B cell (primary cell): ENCODE data around the gene SH2D5. TPM values are rescaled to one million over a fixed set of nuclear protein-coding genes. Genes with fewer than 3 reads are reported as not detected.

Source experiments
- ATAC-seq: fragments of 200-7000 bp; cut with Tn5 transposase; one replicate; pipeline ENCODE4 v1.10.0; 2021; ENCODE audit warnings: low read depth, mild to moderate bottlenecking, moderate number of reproducible peaks, moderate library complexity
- CTCF ChIA-PET: fragments of 350-600 bp; sonication (Branson Sonifier 250); formaldehyde crosslinking; loops from one replicate; lab custom pipeline; 2021; ENCODE audit warnings: antibody characterized with exemption, inconsistent platforms; lab: Charles Lee
- POLR2A ChIA-PET: fragments of 350-600 bp; sonication (Branson Sonifier 250); formaldehyde crosslinking; loops from one replicate; lab custom pipeline; 2021; ENCODE audit warnings: antibody characterized with exemption; lab: Charles Lee
- DNase-seq: peaks from one replicate; pipeline ENCODE4 v3.0.0; 2013
- H2AFZ ChIP-seq: 2 replicates; pipeline ENCODE4 v1.6.1; 2012; ENCODE audit warnings: mild to moderate bottlenecking, low read depth, low read length; ENCODE audit not compliant: insufficient read depth, poor library complexity, severe bottlenecking
- H3K27ac ChIP-seq, 2 donors: 1 replicate in 1 of 2; 2 replicates in 1 of 2; pipeline ENCODE4 v1.5.1; 2012 to 2013; ENCODE audit warnings: low read length in 2 of 2, mild to moderate bottlenecking in 2 of 2, moderate library complexity in 1 of 2
- H3K27me3 ChIP-seq, 4 experiments: fragments of 200-600 bp in 1 of 4; sonication (generic) in 1 of 4; replicated peaks in 1 of 4; 1 replicate in 2 of 4; 2 replicates in 2 of 4; pipeline versions ENCODE4 v1.6.1 to v1.7.0; 2013 to 2016; ENCODE audit warnings: low read length in 3 of 4, mild to moderate bottlenecking in 2 of 4, mixed read lengths in 1 of 4, moderate library complexity in 1 of 4; ENCODE audit not compliant: insufficient read depth in 4 of 4, control insufficient read depth in 3 of 4; ENCODE audit errors: control extremely low read depth in 1 of 4
- H3K36me3 ChIP-seq, 2 experiments: replicated peaks in 1 of 2; 1 replicate in 1 of 2; 2 replicates in 1 of 2; pipeline versions ENCODE4 v1.6.1 to v1.7.1; 2013; ENCODE audit warnings: low read length in 1 of 2; ENCODE audit not compliant: insufficient read depth in 2 of 2, control insufficient read depth in 1 of 2; ENCODE audit errors: control extremely low read depth in 1 of 2, extremely low read depth in 1 of 2
- H3K4me1 ChIP-seq, 2 donors: fragments of 200-600 bp in 1 of 2; sonication (generic) in 1 of 2; 1 replicate in 1 of 2; 2 replicates in 1 of 2; pipeline versions ENCODE4 v1.5.1 to v1.6.1; 2013 to 2017; ENCODE audit warnings: low read length in 2 of 2; ENCODE audit not compliant: control insufficient read depth in 2 of 2, insufficient read depth in 2 of 2
- H3K4me2 ChIP-seq: replicated peaks from 2 replicates; pipeline ENCODE3; 2012; ENCODE audit warnings: mild to moderate bottlenecking, low read depth, low read length; ENCODE audit not compliant: poor library complexity, severe bottlenecking
- H3K4me3 ChIP-seq, 5 experiments: fragments of 200-600 bp in 1 of 5; sonication (generic) in 1 of 5; 1 replicate in 3 of 5; 2 replicates in 2 of 5; pipeline versions ENCODE4 v1.5.1 to v1.7.0; 2011 to 2016; ENCODE audit warnings: low read length in 4 of 5, mild to moderate bottlenecking in 4 of 5, low read depth in 2 of 5, control low read depth in 1 of 5, moderate library complexity in 1 of 5; ENCODE audit not compliant: insufficient read depth in 1 of 5; ENCODE audit errors: control extremely low read depth in 1 of 5, extremely low read depth in 1 of 5
- H3K79me2 ChIP-seq: fragments of 200-600 bp; sonication (generic); one replicate; pipeline ENCODE4 v1.6.0; 2016; ENCODE audit warnings: low read length; ENCODE audit not compliant: control insufficient read depth, insufficient read depth
- H3K9ac ChIP-seq: fragments of 200-600 bp; sonication (generic); 2 replicates; pipeline ENCODE4 v1.6.1; 2017; ENCODE audit warnings: mild to moderate bottlenecking, low read length, moderate library complexity
- H3K9me3 ChIP-seq, 3 donors: one replicate each; pipeline versions ENCODE4 v1.6.1 to v1.7.1; 2013; ENCODE audit warnings: low read length in 2 of 3; ENCODE audit not compliant: control insufficient read depth in 2 of 3, insufficient read depth in 1 of 3; ENCODE audit errors: control extremely low read depth in 1 of 3
- H4K20me1 ChIP-seq: 2 replicates; pipeline ENCODE4 v1.6.0; 2012; ENCODE audit warnings: mild to moderate bottlenecking, low read length; ENCODE audit not compliant: insufficient read depth, control insufficient read depth, poor library complexity, severe bottlenecking
- H3K27ac Mint-ChIP-seq: one replicate; pipeline ENCODE4 v1.8.0; 2021; ENCODE audit warnings: mixed read lengths
- H3K27me3 Mint-ChIP-seq: one replicate; pipeline ENCODE4 v1.8.0; 2021; ENCODE audit warnings: mixed read lengths
- H3K4me1 Mint-ChIP-seq: one replicate; pipeline ENCODE4 v1.8.0; 2021; ENCODE audit warnings: mixed read lengths
- H3K4me3 Mint-ChIP-seq: one replicate; pipeline ENCODE4 v1.8.0; 2021; ENCODE audit warnings: mixed read lengths
- H3K9me3 Mint-ChIP-seq: one replicate; pipeline ENCODE4 v1.8.0; 2022; ENCODE audit warnings: mixed read lengths; ENCODE audit not compliant: insufficient read depth
- CTCF ChIP-seq: fragments of 200-600 bp; IDR thresholded peaks from one replicate; pipeline ENCODE4 v1.8.0; 2022; ENCODE audit warnings: antibody characterized with exemption, mild to moderate bottlenecking
- EZH2 ChIP-seq: IDR thresholded peaks from 2 replicates; pipeline ENCODE4 v1.6.1; 2012; ENCODE audit warnings: borderline replicate concordance, low read depth, mild to moderate bottlenecking, moderate library complexity, low read length; ENCODE audit not compliant: insufficient read depth, poor library complexity, severe bottlenecking
- WGBS: methylation state at CpG from one replicate; pipeline ENCODE4 v1.1.5; 2013; ENCODE audit warnings: missing lambda C conversion rate; ENCODE audit not compliant: insufficient coverage; 5-methylcytosine and 5-hydroxymethylcytosine counted together
- intact Hi-C: fragments of 100-400 bp; cut with micrococcal nuclease; formaldehyde crosslinking; loops from one replicate; pipeline ENCODE4 v1.10.0; 2022
- polyA plus RNA-seq: library from polyadenylated mRNA; depleted of rRNA; stranded (reverse); fragments of >200 nt; gene quantifications from 2 replicates; pipeline ENCODE4 v1.2.3, GENCODE V29; 2012
- total RNA-seq, 2 donors: library from RNA; stranded (reverse); fragments of 120-200 nt in 1 of 2; gene quantifications; 1 replicate in 1 of 2; 2 replicates in 1 of 2; pipeline versions ENCODE4 v1.2.3 to v1.2.4, GENCODE V29; 2013 to 2022

The SH2D5 gene
- total and polyA plus RNA-seq, 2 donors (not counting 1 experiment from before 2014, with no cell fraction given): 0.30 TPM; not detected in 1

GRCh38 chr1:20691872-20692271, 40.6 kb downstream of the SH2D5 start:
- no peaks in the 10 kb centered on the region for H3K9me3 ChIP-seq
- ATAC-seq (no peak), DNase-seq (no peak)
- no peak for TF ChIP-seq CTCF
- TF ChIP-seq EZH2: no peak
- intact Hi-C loops: no loop called here
- no peak overlapping the region for H3K27ac ChIP-seq
- no peaks in the 10 kb centered on the region for H3K36me3 ChIP-seq
- H3K4me2 ChIP-seq: no peak overlapping the region
- H3K9ac ChIP-seq: no peak overlapping the region
- ChIA-PET POLR2A (no interaction called here), CTCF (interaction anchor here (0.5 to 2.5 kb wide), 2 partner anchors 452 to 503 kb away, joined by 4 to 13 read pairs; no protein-coding TSS in a partner anchor)
- no peak overlapping the region for H2AFZ ChIP-seq
- no peaks in the 10 kb centered on the region for H3K79me2 ChIP-seq
- no peak overlapping the region for H3K4me3 Mint-ChIP-seq
- WGBS: 80% methylated on average over 1 of the region's 1 CpG
- no peak overlapping the region for H3K4me3 ChIP-seq
- no peak overlapping the region for H3K27ac Mint-ChIP-seq
- H3K4me1 Mint-ChIP-seq: peaks cover 4% of the 10 kb centered on the region
- H3K9me3 Mint-ChIP-seq: no peaks in the 10 kb centered on the region
- no peaks in the 10 kb centered on the region for H3K27me3 Mint-ChIP-seq
- H3K27me3 ChIP-seq: peaks cover 0 to 3% (median 0%) of the 10 kb centered on the region in 4 experiments
- no peaks in the 10 kb centered on the region for H4K20me1 ChIP-seq
- peaks cover 0 to 5% of the 10 kb centered on the region in 2 donors for H3K4me1 ChIP-seq

GRCh38 chr1:20689645-20690056, 42.9 kb downstream of the SH2D5 start:
- TF ChIP-seq EZH2 (no peak), CTCF (no peak)
- H3K4me1 Mint-ChIP-seq: no peaks in the 10 kb centered on the region
- intact Hi-C loops: no loop called here

More at GRCh38 chr1:20689645-20690056, 42.9 kb downstream of the SH2D5 start:
- POLR2A ChIA-PET: no interaction called here
- Histone ChIP-seq H3K4me3 (no peak overlapping the region), H3K79me2 (no peaks in the 10 kb centered on the region), H3K36me3 (no peaks in the 10 kb centered on the region), H3K27ac (no peak overlapping the region), H4K20me1 (no peaks in the 10 kb centered on the region), H3K4me2 (no peak overlapping the region), H3K9me3 (no peaks in the 10 kb centered on the region), H2AFZ (no peak overlapping the region), H3K27me3 (peaks cover 0 to 8% (median 0%) of the 10 kb centered on the region in 4 experiments), H3K4me1 (no peaks in the 10 kb centered on the region), H3K9ac (no peak overlapping the region)
- ATAC-seq (no peak), DNase-seq (no peak)
- H3K9me3 Mint-ChIP-seq: no peaks in the 10 kb centered on the region
- peaks cover 9% of the 10 kb centered on the region for H3K27me3 Mint-ChIP-seq
- CTCF ChIA-PET: no interaction called here
- no peak overlapping the region for H3K4me3 Mint-ChIP-seq
- 97% methylated on average over 3 of the region's 3 CpGs for WGBS
- no peak overlapping the region for H3K27ac Mint-ChIP-seq
